ENCODE results near the gene HCST. TPM values are rescaled to one million over a fixed set of nuclear protein-coding genes. Genes with fewer than 3 reads are reported as not detected.

HCST gene
- total and polyA plus RNA-seq, 12 donors: 2.8 to 97.2 (median 10.5) TPM; not detected in 1

DNA sequence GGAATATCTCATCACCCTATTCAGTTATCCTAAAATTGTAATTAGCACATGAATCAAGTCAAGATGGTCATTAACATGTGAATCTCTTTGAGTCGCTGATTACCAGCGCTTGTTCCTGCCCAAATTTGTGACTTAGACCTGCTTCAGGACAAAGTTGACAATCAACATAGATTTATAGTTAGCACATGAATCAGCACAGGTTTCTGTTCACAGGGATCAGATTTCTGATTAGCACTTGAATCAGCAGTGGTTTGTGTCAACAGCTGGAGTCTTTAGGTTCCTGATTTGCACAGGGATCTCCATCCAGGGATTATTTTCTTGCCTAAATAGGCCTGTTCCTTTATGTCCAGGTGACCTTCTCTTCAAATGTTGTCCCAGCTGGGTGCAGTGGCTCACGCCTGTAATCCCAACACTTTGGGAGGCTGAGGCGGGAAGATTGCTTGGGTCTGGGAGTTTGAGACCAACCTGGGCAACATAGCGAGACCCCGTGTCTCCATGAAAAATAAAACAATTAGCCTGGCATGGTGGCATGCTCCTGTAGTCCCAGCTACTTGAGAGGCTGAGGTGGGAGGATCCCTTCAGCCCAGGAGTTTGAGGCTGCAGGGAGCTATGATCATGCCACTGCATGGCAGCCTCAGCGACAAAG lies 30.1 kb downstream of the HCST start:
- Histone ChIP-seq H3K4me1 (replicated peaks in 1 of 2) (peaks cover 23% of the 10 kb centered on the region in 2 donors), H3K4me3 (no peak overlapping the region), H3K9me3 (replicated peaks in 1 of 3) (no peaks in the 10 kb centered on the region), H3K36me3 (replicated peaks in 1 of 2) (no peaks in the 10 kb centered on the region), H3K27ac (no peak overlapping the region), H3K27me3 (no peaks in the 10 kb centered on the region)
- DNase-seq: no peak
- 39 to 57% (median 47%) methylated on average over 7 of the region's 7 CpGs for WGBS, 4 donors
- no peak for TF ChIP-seq POLR2A (IDR thresholded peaks at IDR 0.05)
- TF ChIP-seq, protein P1, sequence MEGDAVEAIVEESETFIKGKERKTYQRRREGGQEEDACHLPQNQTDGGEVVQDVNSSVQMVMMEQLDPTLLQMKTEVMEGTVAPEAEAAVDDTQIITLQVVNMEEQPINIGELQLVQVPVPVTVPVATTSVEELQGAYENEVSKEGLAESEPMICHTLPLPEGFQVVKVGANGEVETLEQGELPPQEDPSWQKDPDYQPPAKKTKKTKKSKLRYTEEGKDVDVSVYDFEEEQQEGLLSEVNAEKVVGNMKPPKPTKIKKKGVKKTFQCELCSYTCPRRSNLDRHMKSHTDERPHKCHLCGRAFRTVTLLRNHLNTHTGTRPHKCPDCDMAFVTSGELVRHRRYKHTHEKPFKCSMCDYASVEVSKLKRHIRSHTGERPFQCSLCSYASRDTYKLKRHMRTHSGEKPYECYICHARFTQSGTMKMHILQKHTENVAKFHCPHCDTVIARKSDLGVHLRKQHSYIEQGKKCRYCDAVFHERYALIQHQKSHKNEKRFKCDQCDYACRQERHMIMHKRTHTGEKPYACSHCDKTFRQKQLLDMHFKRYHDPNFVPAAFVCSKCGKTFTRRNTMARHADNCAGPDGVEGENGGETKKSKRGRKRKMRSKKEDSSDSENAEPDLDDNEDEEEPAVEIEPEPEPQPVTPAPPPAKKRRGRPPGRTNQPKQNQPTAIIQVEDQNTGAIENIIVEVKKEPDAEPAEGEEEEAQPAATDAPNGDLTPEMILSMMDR (IDR thresholded peaks at IDR 0.05): no peak
- intact Hi-C loops (cut with DNase I): loop anchor here in 1 of 2 donors (2.0 to 10.0 kb wide), 2 partner anchors 50 to 238 kb away; no protein-coding TSS in a partner anchor

DNA sequence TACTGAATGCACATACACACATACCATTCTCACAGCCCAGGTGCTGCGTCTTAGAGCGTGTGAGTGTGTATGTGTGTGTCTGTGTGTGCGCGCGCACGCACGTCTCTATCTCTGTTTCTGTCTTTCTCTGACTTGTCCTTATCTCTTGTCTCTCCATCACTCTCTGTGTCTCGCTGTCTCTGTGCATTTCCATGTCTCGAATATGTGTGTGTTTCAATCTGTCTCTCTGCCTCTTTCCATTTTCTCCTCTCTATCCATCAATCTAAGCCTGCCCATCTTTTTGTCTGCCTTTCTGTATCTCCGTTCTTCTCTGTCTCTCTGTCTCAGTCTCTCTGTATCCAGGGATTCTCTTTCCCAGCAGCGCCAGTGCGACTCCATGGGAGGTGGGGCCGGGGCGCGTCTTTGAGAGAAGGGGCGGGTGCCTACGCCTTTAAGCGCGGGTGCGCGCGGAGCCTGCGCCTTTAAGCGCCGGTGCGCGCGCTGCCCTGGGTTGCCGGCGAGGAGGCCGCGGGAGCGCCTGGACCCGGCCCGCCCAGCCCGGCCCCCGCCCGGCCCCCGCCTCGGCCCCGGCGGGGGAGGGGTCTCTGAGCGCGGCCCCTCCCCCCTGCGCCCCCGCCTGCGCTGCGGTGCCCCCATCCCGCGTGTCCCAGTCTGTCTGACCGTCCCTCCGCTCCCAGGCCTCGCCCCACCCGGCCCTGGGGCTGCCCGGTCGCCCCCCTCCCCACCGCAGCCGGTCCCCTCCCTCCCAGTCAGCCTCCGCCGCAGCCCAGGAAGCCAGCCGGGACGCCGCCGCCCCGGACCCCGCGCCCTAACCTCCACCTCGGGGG lies 33.8 kb downstream of the HCST start, which contains the start of gene LRFN3:
LRFN3 (plus strand) TSS at position 464 of the 827 bp plus-strand sequence. CDS start 3,052 bp downstream, outside the sequence.
- Histone ChIP-seq H3K9me3 (replicated peaks in 1 of 3) (no peaks in the 10 kb centered on the region), H3K36me3 (replicated peaks in 1 of 2) (peaks cover 0 to 6% of the 10 kb centered on the region in 2 donors), H3K27me3 (no peaks in the 10 kb centered on the region), H3K27ac (peak within 1 kb of the TSS in 4 of 5 donors; percentile 47 to 89 (median 70)), H3K4me3 (peak within 1 kb of the TSS in 3 of 4 donors; percentile 10 to 96 (median 56)), H3K4me1 (replicated peaks in 1 of 2) (peaks cover 18 to 25% of the 10 kb centered on the region in 2 donors)
- peak; percentile 34 to 82 (median 71) for DNase-seq
- no peak for TF ChIP-seq POLR2A (IDR thresholded peaks at IDR 0.05)
- TF ChIP-seq, protein P1 (IDR thresholded peaks at IDR 0.05): no peak
- 1 to 3% (median 1%) methylated on average over 22 to 63 of the region's 68 CpGs for WGBS, 4 donors
- intact Hi-C loops (cut with DNase I): loop anchor here (5.0 to 10.0 kb wide), 2 partner anchors 49 to 241 kb away; no protein-coding TSS in a partner anchor

DNA sequence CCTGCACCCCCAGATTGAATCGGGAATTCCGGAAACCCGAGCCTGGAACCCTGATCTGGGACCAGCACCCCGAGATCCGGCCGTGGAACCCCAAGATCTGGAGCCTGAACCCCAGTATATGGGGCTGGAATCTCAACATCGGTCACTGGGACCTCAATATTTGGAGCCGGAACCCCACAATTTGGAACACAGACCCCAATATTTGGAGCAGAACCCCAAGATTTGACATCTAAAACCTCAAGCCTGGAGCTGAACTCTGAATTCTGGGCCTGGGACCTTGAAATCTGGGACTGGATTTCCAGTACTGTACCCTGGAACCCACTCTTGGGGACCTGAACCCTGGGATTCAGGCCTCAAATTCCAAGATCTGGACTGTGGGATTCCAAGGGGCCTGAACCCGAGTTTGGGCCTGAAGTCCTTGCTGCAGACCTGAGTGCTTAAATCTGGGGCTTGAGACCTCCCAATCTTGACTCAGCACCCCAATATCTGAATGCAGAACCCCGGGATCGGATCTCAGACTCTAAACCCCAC lies 34.5 kb downstream of the HCST start:
- peaks cover 0 to 6% of the 10 kb centered on the region in 2 donors for H3K36me3 ChIP-seq (replicated peaks in 1 of 2)
- 19 to 38% (median 31%) methylated on average over 10 to 11 of the region's 11 CpGs for WGBS, 4 donors
- TF ChIP-seq POLR2A (IDR thresholded peaks at IDR 0.05): no peak
- TF ChIP-seq, protein P1 (IDR thresholded peaks at IDR 0.05): no peak
- peak overlapping the region in 4 of 5 donors; percentile 47 to 89 (median 70) for H3K27ac ChIP-seq
- intact Hi-C loops (cut with DNase I): loop anchor here (5.0 to 10.0 kb wide), 2 partner anchors 50 to 242 kb away; no protein-coding TSS in a partner anchor
- no peaks in the 10 kb centered on the region for H3K9me3 ChIP-seq (replicated peaks in 1 of 3)
- DNase-seq: no peak
- H3K4me3 ChIP-seq: peak overlapping the region in 3 of 4 donors; percentile 10 to 96 (median 56)
- no peaks in the 10 kb centered on the region for H3K27me3 ChIP-seq
- H3K4me1 ChIP-seq (replicated peaks in 1 of 2): peaks cover 17 to 23% of the 10 kb centered on the region in 2 donors
